Fibroblast of lung (primary cell): ENCODE results near the gene PAIP2.

Experiments
- EZH2 ChIP-seq: IDR thresholded peaks from 2 replicates; pipeline ENCODE4 v1.5.1; 2012; ENCODE audit warnings: low read length, control low read depth, mild to moderate bottlenecking; ENCODE audit errors: missing control alignments
- TF ChIP-seq, protein P1 (sequence below), 2 donors: IDR thresholded peaks in 1 of 2; conservative IDR thresholded peaks in 1 of 2; 1 replicate in 1 of 2; 2 replicates in 1 of 2; pipeline ENCODE4 v1.5.1; 2011 to 2012; ENCODE audit warnings: low read length in 2 of 2, control low read depth in 1 of 2, inconsistent platforms in 1 of 2, low read depth in 1 of 2, mild to moderate bottlenecking in 1 of 2

GRCh38 chr5:139397921-139398320 is 56.3 kb downstream of the PAIP2 start:
- TF ChIP-seq, protein P1, sequence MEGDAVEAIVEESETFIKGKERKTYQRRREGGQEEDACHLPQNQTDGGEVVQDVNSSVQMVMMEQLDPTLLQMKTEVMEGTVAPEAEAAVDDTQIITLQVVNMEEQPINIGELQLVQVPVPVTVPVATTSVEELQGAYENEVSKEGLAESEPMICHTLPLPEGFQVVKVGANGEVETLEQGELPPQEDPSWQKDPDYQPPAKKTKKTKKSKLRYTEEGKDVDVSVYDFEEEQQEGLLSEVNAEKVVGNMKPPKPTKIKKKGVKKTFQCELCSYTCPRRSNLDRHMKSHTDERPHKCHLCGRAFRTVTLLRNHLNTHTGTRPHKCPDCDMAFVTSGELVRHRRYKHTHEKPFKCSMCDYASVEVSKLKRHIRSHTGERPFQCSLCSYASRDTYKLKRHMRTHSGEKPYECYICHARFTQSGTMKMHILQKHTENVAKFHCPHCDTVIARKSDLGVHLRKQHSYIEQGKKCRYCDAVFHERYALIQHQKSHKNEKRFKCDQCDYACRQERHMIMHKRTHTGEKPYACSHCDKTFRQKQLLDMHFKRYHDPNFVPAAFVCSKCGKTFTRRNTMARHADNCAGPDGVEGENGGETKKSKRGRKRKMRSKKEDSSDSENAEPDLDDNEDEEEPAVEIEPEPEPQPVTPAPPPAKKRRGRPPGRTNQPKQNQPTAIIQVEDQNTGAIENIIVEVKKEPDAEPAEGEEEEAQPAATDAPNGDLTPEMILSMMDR (conservative IDR thresholded peaks at IDR 0.05 in 1 of 2, IDR thresholded peaks at IDR 0.05 in 1 of 2; ENCODE audit: low read depth in 1 of 2, low read length in 2 of 2): no peak
- TF ChIP-seq EZH2: no peak
